Effector memory CD4-positive, alpha-beta T cell (primary cell): Measurements from ENCODE around the gene SH3PXD2A.

Experiments used
- DNase-seq, 3 donors: peaks; one replicate each; pipeline ENCODE4 v3.0.0-alpha.2; 2020
- H3K27ac ChIP-seq: 2 replicates; pipeline ENCODE4 v1.7.0; 2013; ENCODE audit warnings: mild to moderate bottlenecking, low read length, moderate library complexity; ENCODE audit not compliant: insufficient read depth, poor library complexity, severe bottlenecking
- H3K27me3 ChIP-seq: replicated peaks from 2 replicates; pipeline ENCODE4 v1.7.0; 2013; ENCODE audit warnings: mild to moderate bottlenecking, low read length; ENCODE audit not compliant: insufficient read depth, control insufficient read depth, poor library complexity, severe bottlenecking
- H3K36me3 ChIP-seq: 2 replicates; pipeline ENCODE4 v1.7.0; 2013; ENCODE audit warnings: mild to moderate bottlenecking, low read length, moderate library complexity; ENCODE audit not compliant: control insufficient read depth, insufficient read depth
- H3K4me1 ChIP-seq: 2 replicates; pipeline ENCODE4 v1.7.0; 2013; ENCODE audit warnings: low read length, mild to moderate bottlenecking; ENCODE audit not compliant: control insufficient read depth, insufficient read depth, poor library complexity, severe bottlenecking
- H3K4me3 ChIP-seq: 2 replicates; pipeline ENCODE4 v1.7.0; 2013; ENCODE audit warnings: low read length, low read depth, mild to moderate bottlenecking; ENCODE audit not compliant: insufficient read depth, poor library complexity, severe bottlenecking
- H3K9me3 ChIP-seq: 2 replicates; pipeline ENCODE4 v1.7.0; 2013; ENCODE audit warnings: mild to moderate bottlenecking, low read length, moderate library complexity; ENCODE audit not compliant: control insufficient read depth

Gene SH3PXD2A

GRCh38 chr10:103574097-103575061, 281.0 kb downstream of the SH3PXD2A start:
- H3K36me3 ChIP-seq = no peaks in the 10 kb centered on the region
- no peak overlapping the region for H3K4me3 ChIP-seq
- H3K27ac ChIP-seq = no peak overlapping the region
- H3K9me3 ChIP-seq = no peaks in the 10 kb centered on the region
- H3K27me3 ChIP-seq = no peaks in the 10 kb centered on the region
- DNase-seq = no peak
- no peaks in the 10 kb centered on the region for H3K4me1 ChIP-seq

- H3K27me3 ChIP-seq = no peaks in the 10 kb centered on the region
Observed at GRCh38 chr10:103573205-103573487, 282.2 kb downstream of the SH3PXD2A start.

GRCh38 chr10:103572347-103573204, 282.8 kb downstream of the SH3PXD2A start:
- H3K27ac ChIP-seq = no peak overlapping the region
- no peaks in the 10 kb centered on the region for H3K4me1 ChIP-seq
- H3K27me3 ChIP-seq = no peaks in the 10 kb centered on the region
- no peaks in the 10 kb centered on the region for H3K9me3 ChIP-seq
- H3K36me3 ChIP-seq = no peaks in the 10 kb centered on the region
- DNase-seq = no peak
- no peak overlapping the region for H3K4me3 ChIP-seq

More at GRCh38 chr10:103573205-103573487, 282.2 kb downstream of the SH3PXD2A start:
- Histone ChIP-seq H3K36me3 (no peaks in the 10 kb centered on the region), H3K4me3 (no peak overlapping the region), H3K9me3 (no peaks in the 10 kb centered on the region), H3K27ac (no peak overlapping the region), H3K4me1 (no peaks in the 10 kb centered on the region)
- DNase-seq = no peak

GRCh38 chr10:103571656-103571975, 283.8 kb downstream of the SH3PXD2A start:
- no peak for DNase-seq
- H3K4me1 ChIP-seq = no peaks in the 10 kb centered on the region
- no peak overlapping the region for H3K4me3 ChIP-seq
- no peaks in the 10 kb centered on the region for H3K27me3 ChIP-seq
- no peaks in the 10 kb centered on the region for H3K36me3 ChIP-seq
- no peaks in the 10 kb centered on the region for H3K9me3 ChIP-seq
- no peak overlapping the region for H3K27ac ChIP-seq

- H3K27me3 ChIP-seq = no peaks in the 10 kb centered on the region
- no peaks in the 10 kb centered on the region for H3K36me3 ChIP-seq
- no peak for DNase-seq
- no peaks in the 10 kb centered on the region for H3K9me3 ChIP-seq
- H3K4me3 ChIP-seq = no peak overlapping the region
- no peaks in the 10 kb centered on the region for H3K4me1 ChIP-seq
- no peak overlapping the region for H3K27ac ChIP-seq
Observed at GRCh38 chr10:103570844-103571655, 284.3 kb downstream of the SH3PXD2A start.

- Histone ChIP-seq H3K9me3 (no peaks in the 10 kb centered on the region), H3K27ac (no peak overlapping the region), H3K4me3 (no peak overlapping the region), H3K27me3 (no peaks in the 10 kb centered on the region), H3K4me1 (no peaks in the 10 kb centered on the region), H3K36me3 (no peaks in the 10 kb centered on the region)
- no peak for DNase-seq
Observed at GRCh38 chr10:103569896-103570295, 285.5 kb downstream of the SH3PXD2A start.

- Histone ChIP-seq H3K9me3 (no peaks in the 10 kb centered on the region), H3K27ac (no peak overlapping the region), H3K27me3 (no peaks in the 10 kb centered on the region), H3K4me1 (no peaks in the 10 kb centered on the region), H3K36me3 (no peaks in the 10 kb centered on the region), H3K4me3 (no peak overlapping the region)
- DNase-seq = no peak
Observed at GRCh38 chr10:103568505-103568904, 286.9 kb downstream of the SH3PXD2A start.

GRCh38 chr10:103566536-103566935, 288.8 kb downstream of the SH3PXD2A start:
- no peak overlapping the region for H3K4me3 ChIP-seq
- H3K27ac ChIP-seq = no peak overlapping the region
- H3K36me3 ChIP-seq = no peaks in the 10 kb centered on the region
- H3K4me1 ChIP-seq = no peaks in the 10 kb centered on the region
- H3K9me3 ChIP-seq = no peaks in the 10 kb centered on the region
- H3K27me3 ChIP-seq = no peaks in the 10 kb centered on the region
- DNase-seq = no peak

- Histone ChIP-seq H3K27me3 (no peaks in the 10 kb centered on the region), H3K27ac (no peak overlapping the region)
- peak in 1 of 3 donors; percentile 6 for DNase-seq
Observed at GRCh38 chr10:103564776-103565520, 290.4 kb downstream of the SH3PXD2A start.

More at GRCh38 chr10:103564776-103565520, 290.4 kb downstream of the SH3PXD2A start:
- Histone ChIP-seq H3K9me3 (no peaks in the 10 kb centered on the region), H3K4me3 (no peak overlapping the region), H3K36me3 (no peaks in the 10 kb centered on the region), H3K4me1 (no peaks in the 10 kb centered on the region)
